NCI-H146 treated with DMSO at 0.1 percent for 48 hours (cell line): Measurements from ENCODE around the gene POLR3H.

Experiments used
- DNase-seq: peaks from one replicate; lab custom pipeline; 2025; ENCODE audit not compliant: unreplicated experiment; lab: John Stamatoyannopoulos, UW

Gene POLR3H

DNA sequence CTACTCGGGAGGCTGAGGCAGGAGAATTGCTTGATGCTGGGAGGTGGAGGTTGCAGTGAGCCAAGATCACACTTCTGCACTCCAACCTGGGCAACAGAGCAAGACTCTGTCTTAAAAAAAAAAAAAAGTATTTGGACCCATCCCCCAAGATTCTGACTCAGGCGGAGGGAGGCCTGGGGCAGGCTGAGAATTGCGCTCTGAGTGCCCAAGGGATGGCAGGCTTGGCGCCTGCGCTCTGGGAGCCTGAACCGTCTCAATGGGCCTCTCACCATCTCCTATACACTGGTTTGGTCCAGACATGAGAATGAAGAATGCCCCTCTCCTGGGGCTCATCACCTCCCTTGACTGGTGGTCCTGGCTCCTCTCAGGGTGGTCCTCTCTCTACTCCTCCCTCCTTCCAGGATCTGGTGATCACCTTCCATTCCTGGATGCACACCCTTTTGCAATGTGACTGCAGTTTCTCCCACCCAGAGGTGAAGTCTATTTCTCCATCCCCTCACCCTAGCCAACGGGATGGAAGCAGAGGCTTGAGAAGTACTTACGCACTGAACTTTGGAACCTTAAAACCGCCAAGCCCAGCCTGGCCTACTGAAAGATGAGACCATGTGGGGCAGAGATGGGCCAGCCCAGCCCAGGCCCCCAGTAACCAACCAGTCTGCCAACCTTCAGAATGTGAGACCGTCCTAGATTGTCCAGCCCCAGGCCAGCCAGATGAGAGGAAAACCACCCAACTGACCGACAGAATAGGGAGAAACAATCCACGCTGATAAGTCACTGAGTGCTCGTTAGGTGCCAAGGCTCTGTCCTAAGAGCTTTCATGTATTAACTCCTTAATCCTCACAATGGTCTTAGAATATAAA lies 4.9 kb downstream of the POLR3H start:
- no peak for DNase-seq

DNA sequence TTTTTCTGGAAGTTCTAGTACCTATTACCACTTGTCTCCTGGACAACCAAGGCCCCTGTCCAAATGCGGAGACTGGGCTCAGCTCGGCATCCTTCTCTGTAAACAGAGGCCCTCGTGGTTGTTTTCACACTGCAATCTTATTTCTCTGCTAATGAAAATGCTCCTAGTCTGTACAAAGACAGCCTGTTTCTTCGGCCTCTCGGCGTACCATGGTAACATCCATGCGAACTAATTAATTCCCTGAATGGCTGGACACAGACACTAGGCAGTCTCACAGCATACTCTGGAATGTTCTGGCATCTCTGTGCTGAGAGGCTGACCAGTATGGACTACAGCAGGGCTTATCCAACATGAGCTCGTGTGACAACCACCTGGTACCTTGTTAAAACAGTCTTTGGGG lies 5.7 kb downstream of the POLR3H start:
- DNase-seq = no peak

DNA sequence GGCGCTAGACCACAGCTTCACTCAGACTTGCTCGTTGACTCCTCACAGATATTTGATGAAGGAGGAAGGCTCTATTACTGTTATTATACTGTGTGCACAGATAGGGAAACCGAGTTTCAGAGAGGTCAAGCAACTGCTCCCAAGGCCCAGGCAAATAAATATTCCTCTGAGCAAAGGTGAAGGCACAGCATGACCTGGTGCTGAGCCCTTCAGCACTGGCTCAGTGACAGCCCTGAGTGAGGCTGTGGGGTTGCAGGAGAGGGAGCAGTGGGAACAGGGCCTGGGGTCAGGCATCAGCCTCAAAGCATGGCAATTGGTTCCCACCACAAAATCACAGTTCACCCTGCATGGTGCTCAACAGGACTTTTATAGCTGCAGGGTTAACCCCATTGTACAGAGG lies 7.1 kb downstream of the POLR3H start:
- DNase-seq = no peak

DNA sequence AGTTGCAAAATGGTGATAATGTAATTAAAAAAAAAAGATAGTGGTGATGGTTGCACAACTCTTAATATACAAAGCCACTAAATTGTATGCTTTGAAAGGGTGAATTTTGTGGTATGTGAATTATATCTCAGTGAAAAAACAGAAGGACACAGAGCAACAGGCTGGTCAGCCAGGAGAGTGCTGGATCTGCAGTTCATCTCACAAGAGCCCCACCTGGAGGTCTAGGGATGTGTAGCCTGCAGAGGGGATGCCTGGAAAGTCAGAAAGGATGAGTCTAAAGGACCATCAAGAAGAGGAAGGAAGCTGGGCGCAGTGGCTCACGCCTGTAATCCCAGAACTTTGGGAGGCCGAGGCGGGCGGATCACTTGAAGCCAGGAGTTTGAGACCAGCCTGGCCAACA lies 9.0 kb downstream of the POLR3H start:
- DNase-seq = no peak

DNA sequence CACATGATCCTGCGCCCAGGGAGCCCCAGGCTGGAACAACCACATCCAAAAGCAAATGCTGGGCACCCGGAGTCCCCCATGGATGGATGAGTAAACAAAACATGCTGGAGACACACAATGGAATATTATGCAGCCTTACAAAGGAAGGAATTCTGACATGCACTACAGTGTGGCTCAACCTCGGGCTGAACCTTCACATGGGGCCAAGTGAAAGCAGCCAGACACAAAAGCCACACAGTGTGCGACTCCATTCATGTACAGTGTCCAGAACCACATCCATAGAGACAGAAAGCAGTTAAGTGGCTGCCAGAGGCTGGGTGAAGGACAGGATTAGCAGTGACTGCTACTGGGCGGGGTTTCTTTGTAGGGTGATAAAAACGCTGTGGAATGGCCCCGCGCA lies 10.1 kb downstream of the POLR3H start:
- DNase-seq = no peak

DNA sequence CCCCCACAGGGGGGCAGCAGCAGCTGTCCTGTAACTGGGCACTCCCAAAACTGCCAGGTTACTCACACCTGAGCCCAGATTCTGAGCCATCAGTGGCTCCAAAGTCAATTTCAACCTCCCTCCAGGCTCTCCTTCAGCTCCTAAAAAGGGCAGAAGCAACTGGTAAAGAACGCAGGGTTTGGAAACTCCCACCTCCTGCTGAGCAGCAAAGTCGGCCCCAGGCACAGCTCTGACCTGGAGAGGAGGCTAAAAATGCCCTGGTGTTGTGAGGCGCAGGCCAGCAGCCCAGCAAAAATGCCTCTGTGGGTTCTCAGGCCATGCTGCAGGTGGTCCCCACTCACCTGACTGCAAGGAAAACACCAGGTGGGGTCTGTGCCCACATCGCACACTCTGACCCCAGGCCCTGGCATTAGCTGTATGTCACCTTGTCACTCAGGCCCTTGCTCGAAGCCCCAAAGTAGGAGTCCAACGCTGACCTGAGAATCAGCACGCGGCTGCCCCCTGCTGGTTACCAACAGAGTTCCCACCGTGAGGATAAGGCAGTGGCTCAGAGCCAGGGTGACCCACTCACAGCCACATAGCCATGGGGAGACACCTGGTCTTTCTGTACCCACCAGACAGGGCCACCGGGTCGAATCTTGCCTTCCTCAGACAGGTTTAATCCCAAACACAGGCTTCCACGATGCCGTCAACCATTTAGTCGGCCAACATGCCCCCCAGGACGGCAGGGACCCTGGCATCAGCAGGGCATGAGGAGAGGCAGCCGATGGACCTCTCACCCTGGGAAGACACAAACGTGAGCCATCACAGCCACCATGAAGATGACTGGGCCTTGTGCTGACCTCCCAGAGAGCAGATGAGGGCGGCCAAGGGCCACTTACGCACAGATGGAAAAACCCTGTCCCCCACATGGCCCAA lies 11.1 kb downstream of the POLR3H start:
- no peak for DNase-seq

DNA sequence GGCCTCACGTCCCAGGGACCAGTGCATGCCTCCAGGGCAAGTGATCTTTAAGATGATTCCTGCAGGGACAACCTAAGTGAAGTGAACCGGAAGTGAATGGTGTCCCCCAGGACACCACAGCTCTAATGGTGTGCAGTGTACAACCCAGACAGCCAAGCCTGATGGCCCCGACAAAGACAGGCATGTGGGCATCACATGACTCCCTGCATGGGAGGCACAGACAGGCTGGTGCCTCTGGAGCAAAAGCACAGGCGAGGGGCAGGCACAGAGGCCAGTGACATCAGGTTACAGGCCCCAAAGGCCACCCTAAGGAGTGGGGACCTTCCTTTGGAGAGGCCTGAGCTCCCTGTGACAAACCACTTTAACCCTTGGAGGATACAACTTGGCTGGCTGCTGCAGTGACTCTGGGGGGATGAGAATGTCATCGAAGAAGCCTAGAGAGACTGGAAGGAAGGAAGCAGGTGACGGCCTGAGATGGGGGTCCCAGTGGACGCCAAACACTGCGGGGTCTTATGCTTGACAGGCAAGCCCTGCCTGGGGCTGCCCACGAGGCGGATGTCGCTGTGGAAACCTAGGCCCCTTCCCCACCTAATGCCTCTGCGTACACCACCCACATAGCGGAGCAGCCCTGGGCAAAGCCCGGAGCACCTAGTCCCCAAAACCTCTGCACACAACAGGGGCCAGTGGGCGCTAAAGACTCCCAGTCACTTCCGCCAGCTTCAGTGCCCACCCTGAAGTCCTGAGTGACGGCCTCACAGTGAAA lies 12.4 kb downstream of the POLR3H start:
- DNase-seq = no peak

GRCh38 chr22:41530890-41531714 lies 13.2 kb downstream of the POLR3H start:
- no peak for DNase-seq

- DNase-seq = no peak
These were observed 15.2 kb downstream of the POLR3H start for GRCh38 chr22:41528938-41529561.

GRCh38 chr22:41528132-41528766 lies 16.0 kb downstream of the POLR3H start:
- no peak for DNase-seq

- DNase-seq = no peak
These were observed 17.2 kb downstream of the POLR3H start for GRCh38 chr22:41526830-41527799.

DNA sequence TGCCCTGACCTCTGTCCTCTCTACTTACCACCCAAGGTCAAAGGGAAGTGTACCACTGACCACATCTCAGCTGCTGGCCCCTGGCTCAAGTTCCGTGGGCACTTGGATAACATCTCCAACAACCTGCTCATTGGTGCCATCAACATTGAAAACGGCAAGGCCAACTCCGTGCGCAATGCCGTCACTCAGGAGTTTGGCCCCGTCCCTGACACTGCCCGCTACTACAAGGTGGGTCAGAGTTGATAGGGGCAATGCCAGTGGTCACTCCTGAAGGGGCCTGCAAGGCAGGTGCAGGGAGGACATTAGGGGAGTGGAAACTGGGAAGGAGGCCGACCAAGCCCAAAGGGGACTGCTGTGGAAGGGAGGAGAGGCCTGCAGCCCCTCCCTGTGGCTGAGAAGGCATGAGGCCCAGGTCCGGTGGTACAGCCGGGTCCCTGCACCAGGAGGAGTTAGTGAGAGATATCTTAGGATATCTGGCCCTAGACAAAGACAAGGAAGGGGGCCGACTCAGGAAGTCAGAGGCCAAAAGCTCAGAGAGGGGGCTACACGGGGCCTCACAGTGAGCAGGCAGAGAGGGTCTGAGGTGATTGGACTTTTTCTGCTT lies 17.9 kb downstream of the POLR3H start:
- DNase-seq = no peak

DNA sequence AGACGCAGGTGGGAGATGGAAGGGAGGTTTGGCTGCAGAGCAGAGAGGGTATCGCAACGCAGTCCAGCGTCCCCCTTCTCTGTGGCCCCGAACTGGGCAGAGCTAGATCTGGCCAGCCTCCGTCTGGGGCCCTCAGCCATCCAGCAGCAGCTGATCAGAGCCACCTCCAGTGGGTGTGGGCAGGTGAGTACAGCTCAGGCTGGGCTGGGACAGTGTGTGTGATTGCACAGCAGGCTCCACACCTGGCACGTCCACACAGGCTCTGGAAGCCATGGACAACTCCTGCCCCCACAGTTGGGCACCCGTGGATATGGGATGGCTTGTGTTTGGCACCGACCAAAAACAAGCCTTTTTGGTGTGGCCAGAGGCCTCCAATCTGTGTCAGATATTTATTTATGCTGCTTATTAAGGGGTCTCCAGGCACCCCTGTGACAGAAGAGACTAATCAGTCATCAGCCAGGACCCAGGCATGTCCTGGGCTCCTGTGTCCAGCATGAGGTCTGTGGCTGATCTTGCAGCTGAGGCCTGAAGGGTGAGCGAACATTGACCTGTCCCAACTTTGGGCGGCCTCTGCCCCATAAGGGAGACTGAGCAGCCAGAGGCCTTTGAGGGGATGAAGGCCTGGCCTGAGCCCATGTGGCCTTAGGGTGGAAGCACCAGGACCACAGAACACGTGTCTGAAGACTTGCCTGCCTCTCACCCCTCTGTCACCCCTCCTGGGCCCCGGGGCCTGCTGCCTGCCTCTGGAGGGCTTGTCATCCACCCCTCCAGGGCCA lies 18.6 kb downstream of the POLR3H start:
- DNase-seq = no peak

DNA sequence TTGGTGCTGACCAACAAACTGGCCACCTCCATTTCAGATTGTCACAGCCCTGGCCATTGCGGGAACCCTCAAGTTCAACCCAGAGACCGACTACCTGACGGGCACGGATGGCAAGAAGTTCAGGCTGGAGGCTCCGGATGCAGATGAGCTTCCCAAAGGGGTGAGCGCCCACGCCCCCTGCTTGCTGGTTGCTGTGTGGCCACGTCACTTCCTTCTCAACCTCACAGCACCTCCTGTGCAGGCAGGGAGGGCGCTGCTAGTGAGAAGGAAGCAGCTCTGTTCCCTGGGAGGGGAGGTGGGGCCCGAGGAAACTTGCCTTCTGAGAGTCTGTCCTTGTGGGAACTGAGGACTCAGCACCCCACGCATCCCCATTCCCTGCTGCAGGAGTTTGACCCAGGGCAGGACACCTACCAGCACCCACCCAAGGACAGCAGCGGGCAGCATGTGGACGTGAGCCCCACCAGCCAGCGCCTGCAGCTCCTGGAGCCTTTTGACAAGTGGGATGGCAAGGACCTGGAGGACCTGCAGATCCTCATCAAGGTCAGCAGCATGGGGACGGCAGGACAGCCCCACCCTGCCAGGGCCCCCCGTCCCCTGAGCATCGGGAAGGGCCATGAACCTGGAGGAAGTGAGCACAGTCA lies 19.3 kb downstream of the POLR3H start:
- DNase-seq = no peak

DNA sequence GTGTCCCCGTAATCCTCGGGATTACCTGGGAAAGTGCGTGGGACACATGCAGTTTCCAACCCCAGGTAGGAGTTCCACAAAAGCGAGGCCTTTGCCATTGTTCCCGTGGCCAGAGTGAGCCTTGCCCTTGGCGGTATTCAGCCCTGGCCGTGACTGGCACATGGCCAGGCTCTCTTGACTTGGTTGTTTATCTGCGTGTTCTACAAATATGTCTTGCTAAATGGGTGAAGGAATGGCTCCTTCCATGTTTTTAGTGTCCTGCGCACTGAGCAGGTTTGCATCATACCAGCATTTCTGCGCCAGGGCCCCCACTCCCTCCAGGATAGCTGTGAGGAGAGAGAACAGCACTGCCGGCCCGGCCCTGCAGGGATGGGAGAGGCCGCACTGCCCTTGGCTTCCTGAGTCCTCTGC lies 20.0 kb downstream of the POLR3H start:
- no peak for DNase-seq

DNA sequence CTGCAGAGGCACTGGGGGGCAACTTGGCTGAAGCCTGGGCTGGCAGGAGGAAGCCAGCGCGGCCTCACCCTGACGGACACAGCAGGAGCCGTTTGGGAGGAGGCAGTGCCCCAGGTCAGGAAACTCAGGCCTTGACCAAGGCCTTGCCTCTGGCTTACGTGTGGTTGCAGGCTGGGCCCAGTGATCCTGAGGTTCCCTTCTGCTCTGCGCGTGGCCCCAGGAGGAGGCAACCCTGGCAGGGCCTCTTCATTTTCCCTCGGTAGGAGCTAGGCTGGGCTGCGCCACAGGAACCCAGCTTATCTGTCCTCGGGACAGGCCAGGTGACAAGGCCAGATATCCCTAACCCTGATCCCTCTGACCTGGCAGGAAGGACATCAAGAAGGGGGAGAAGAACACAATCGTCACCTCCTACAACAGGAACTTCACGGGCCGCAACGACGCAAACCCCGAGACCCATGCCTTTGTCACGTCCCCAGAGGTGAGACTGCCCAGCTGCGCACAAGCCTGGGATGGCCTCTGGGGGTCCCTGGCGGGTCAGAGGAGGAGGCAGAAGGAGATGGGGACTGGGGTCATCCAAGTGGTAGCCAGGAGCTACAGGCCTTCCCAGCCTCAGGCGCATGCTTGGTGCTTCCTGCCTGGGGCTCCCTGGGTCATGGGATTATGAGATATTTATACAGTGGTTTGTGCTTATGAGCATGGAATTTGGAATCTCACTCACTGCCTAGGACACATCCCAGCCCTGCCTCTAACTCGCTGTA lies 20.6 kb downstream of the POLR3H start:
- DNase-seq = no peak
